MM.1S (cell line): ENCODE measurements around the gene RAP2C.

ENCODE experiments used
- CTCF ChIP-seq: fragments of 300-600 bp; sonication (generic); IDR thresholded peaks from 2 replicates; pipeline ENCODE4 v1.5.1; 2016; ENCODE audit warnings: antibody characterized with exemption, low read length, mixed read lengths
- EZH2 ChIP-seq: fragments of 300-600 bp; sonication (generic); optimal IDR thresholded peaks from 2 replicates; pipeline ENCODE3; 2017; ENCODE audit warnings: low read depth, mild to moderate bottlenecking, antibody characterized with exemption, low read length, mixed read lengths
- EZH2phosphoT487 ChIP-seq: fragments of 300-600 bp; sonication (generic); IDR thresholded peaks from 2 replicates; pipeline ENCODE4 v1.6.1; 2018; ENCODE audit warnings: antibody characterized with exemption, low read length

- TF ChIP-seq CTCF (no peak), EZH2phosphoT487 (no peak), EZH2 (no peak)
Observed at GRCh38 chrX:132231587-132231986, 12.3 kb upstream of the RAP2C start.
